Loucy (cell line): Measurements from ENCODE around the gene ARFRP1.
"Not testable (repeated sequence)": the region's sequence is repeated elsewhere in the genome, so short reads cannot be mapped to it uniquely, and the experiment has no call there.

Source experiments
- H2AFZ ChIP-seq: fragments of 200-600 bp; sonication (generic); 2 replicates; pipeline ENCODE4 v1.6.0; 2016; ENCODE audit warnings: antibody characterized with exemption, mild to moderate bottlenecking, low read length, moderate library complexity
- H3F3A ChIP-seq: fragments of 200-600 bp; 2 replicates; pipeline ENCODE4 v1.6.0; 2016; ENCODE audit warnings: antibody characterized with exemption, low read depth, mild to moderate bottlenecking
- H3K27me3 ChIP-seq: fragments of 200-600 bp; sonication (generic); 2 replicates; pipeline ENCODE4 v1.6.1; 2014; ENCODE audit warnings: low read length, mild to moderate bottlenecking; ENCODE audit not compliant: insufficient read depth, poor library complexity, severe bottlenecking
- H3K36me3 ChIP-seq: fragments of 200-600 bp; sonication (generic); 2 replicates; pipeline ENCODE4 v1.6.1; 2016; ENCODE audit warnings: low read length; ENCODE audit not compliant: insufficient read depth
- H3K4me1 ChIP-seq: fragments of 200-600 bp; sonication (generic); 2 replicates; pipeline ENCODE4 v1.5.1; 2014; ENCODE audit warnings: low read length, mild to moderate bottlenecking; ENCODE audit not compliant: insufficient read depth, poor library complexity, severe bottlenecking
- H3K4me2 ChIP-seq: fragments of 200-600 bp; sonication (generic); 2 replicates; pipeline ENCODE4 v1.6.0; 2014; ENCODE audit warnings: antibody characterized with exemption, low read length, low read depth, mild to moderate bottlenecking; ENCODE audit not compliant: poor library complexity, severe bottlenecking
- H3K4me3 ChIP-seq: fragments of 200-600 bp; sonication (generic); 2 replicates; pipeline ENCODE4 v1.5.1; 2014; ENCODE audit warnings: low read length, mild to moderate bottlenecking, mixed read lengths; ENCODE audit not compliant: poor library complexity, severe bottlenecking
- H3K79me2 ChIP-seq: fragments of 200-600 bp; sonication (generic); 2 replicates; pipeline ENCODE4 v1.6.1; 2014; ENCODE audit warnings: low read length; ENCODE audit not compliant: insufficient read depth
- H3K9ac ChIP-seq: fragments of 200-600 bp; sonication (generic); 2 replicates; pipeline ENCODE4 v1.6.0; 2014; ENCODE audit warnings: mild to moderate bottlenecking, low read depth, low read length, moderate library complexity; ENCODE audit not compliant: poor library complexity, severe bottlenecking
- H3K9me2 ChIP-seq: fragments of 200-600 bp; sonication (generic); replicated peaks from 2 replicates; pipeline ENCODE4 v1.6.1; 2016; ENCODE audit warnings: low read depth, low read length, mixed read lengths
- H3K9me3 ChIP-seq: fragments of 200-600 bp; sonication (generic); 2 replicates; pipeline ENCODE4 v1.6.1; 2014; ENCODE audit warnings: mild to moderate bottlenecking, antibody characterized with exemption, low read length, low read depth; ENCODE audit not compliant: insufficient read depth
- H4K20me1 ChIP-seq: fragments of 200-600 bp; sonication (generic); 2 replicates; pipeline ENCODE4 v1.6.0; 2014; ENCODE audit warnings: antibody characterized with exemption, low read length, mild to moderate bottlenecking; ENCODE audit not compliant: insufficient read depth, poor library complexity, severe bottlenecking
- CTCF ChIP-seq: fragments of 200-600 bp; sonication (generic); conservative IDR thresholded peaks from 2 replicates; pipeline ENCODE4 v1.5.1; 2014; ENCODE audit warnings: mild to moderate bottlenecking, antibody characterized with exemption, low read length
- EZH2phosphoT487 ChIP-seq: fragments of 200-600 bp; IDR thresholded peaks from 2 replicates; pipeline ENCODE4 v1.6.1; 2018; ENCODE audit warnings: antibody characterized with exemption, mild to moderate bottlenecking, moderate library complexity, borderline replicate concordance

ARFRP1 gene

GRCh38 chr20:63661959-63662812, 45.6 kb downstream of the ARFRP1 start:
- no peaks in the 10 kb centered on the region for H3F3A ChIP-seq
- peaks cover 26% of the 10 kb centered on the region for H3K79me2 ChIP-seq
- H3K9ac ChIP-seq = no peak overlapping the region
- no peaks in the 10 kb centered on the region for H3K27me3 ChIP-seq
- H3K9me2 ChIP-seq = no peaks in the 10 kb centered on the region
- no peak overlapping the region for H3K4me3 ChIP-seq
- peaks cover 16% of the 10 kb centered on the region for H3K4me1 ChIP-seq
- H3K9me3 ChIP-seq = no peaks in the 10 kb centered on the region
- H3K4me2 ChIP-seq = no peak overlapping the region
- TF ChIP-seq EZH2phosphoT487 = no peak
- no peak for TF ChIP-seq CTCF
- H3K36me3 ChIP-seq = peaks cover 9% of the 10 kb centered on the region; the same call in 1 of the 2 replicates
- H4K20me1 ChIP-seq = peaks cover 8% of the 10 kb centered on the region
- H2AFZ ChIP-seq = no peak overlapping the region

- peaks cover 17% of the 10 kb centered on the region for H3K4me1 ChIP-seq
- no peak overlapping the region for H3K4me3 ChIP-seq
- H4K20me1 ChIP-seq = peaks cover 8% of the 10 kb centered on the region
- no peaks in the 10 kb centered on the region for H3K9me2 ChIP-seq
- TF ChIP-seq CTCF = no peak
- no peak for TF ChIP-seq EZH2phosphoT487
- peak overlapping the region; percentile 18 for H3K4me2 ChIP-seq
- no peaks in the 10 kb centered on the region for H3K27me3 ChIP-seq
- no peak overlapping the region for H2AFZ ChIP-seq
- no peak overlapping the region for H3K9ac ChIP-seq
- H3K9me3 ChIP-seq = no peaks in the 10 kb centered on the region
- peaks cover 26% of the 10 kb centered on the region for H3K79me2 ChIP-seq
- peaks cover 2% of the 10 kb centered on the region; the same call in 1 of the 2 replicates for H3K36me3 ChIP-seq
- H3F3A ChIP-seq = no peaks in the 10 kb centered on the region
Measured at GRCh38 chr20:63661108-63661507, 46.7 kb downstream of the ARFRP1 start.

- Histone ChIP-seq H3K9ac (no peak overlapping the region), H3K9me3 (no peaks in the 10 kb centered on the region), H2AFZ (no peak overlapping the region), H3K27me3 (no peaks in the 10 kb centered on the region), H3K4me3 (no peak overlapping the region), H3K9me2 (no peaks in the 10 kb centered on the region), H3K4me1 (peaks cover 17% of the 10 kb centered on the region), H3F3A (no peaks in the 10 kb centered on the region), H4K20me1 (peaks cover 8% of the 10 kb centered on the region), H3K4me2 (peak overlapping the region; percentile 18), H3K36me3 (no peaks in the 10 kb centered on the region; the same call in 1 of the 2 replicates), H3K79me2 (peaks cover 28% of the 10 kb centered on the region)
- TF ChIP-seq CTCF = no peak
Measured at GRCh38 chr20:63660622-63661021, 47.2 kb downstream of the ARFRP1 start.

- H3K4me1 ChIP-seq = peaks cover 20% of the 10 kb centered on the region
- not testable (repeated sequence) for H2AFZ ChIP-seq, H3K4me3 ChIP-seq, H4K20me1 ChIP-seq, H3F3A ChIP-seq, H3K9ac ChIP-seq, H3K27me3 ChIP-seq, H3K36me3 ChIP-seq, H3K9me2 ChIP-seq, H3K9me3 ChIP-seq
- H3K4me2 ChIP-seq = peak overlapping the region; percentile 98
- H3K79me2 ChIP-seq = peaks cover 32% of the 10 kb centered on the region
Measured at GRCh38 chr20:63660174-63660573, 47.6 kb downstream of the ARFRP1 start.
